Heart left ventricle (tissue), 16 donors: ENCODE measurements around the gene ZC3H13. TPM values are rescaled to one million over a fixed set of nuclear protein-coding genes. Genes with fewer than 3 reads are reported as not detected.

Experiments used
- ATAC-seq, 4 donors: fragments of 200-7000 bp; cut with Tn5 transposase; one replicate each; pipeline ENCODE4 v1.9.1; 2020 to 2022; ENCODE audit warnings: moderate library complexity in 4 of 4, mild to moderate bottlenecking in 3 of 4, moderate number of reproducible peaks in 1 of 4
- DNase-seq, 5 donors: peaks; one replicate each; pipeline ENCODE4 v3.0.0-alpha.2; 2020
- H3K27ac ChIP-seq, 12 donors: fragments of 200-600 bp; sonication (generic) in 4 of 12; one replicate each; pipeline versions ENCODE4 v1.5.0 to v1.8.0; 2016 to 2022; ENCODE audit warnings: mild to moderate bottlenecking in 2 of 12
- H3K27me3 ChIP-seq, 9 donors: fragments of 200-600 bp; sonication (generic) in 2 of 9; one replicate each; pipeline versions ENCODE4 v1.5.1 to v1.8.0; 2016 to 2022; ENCODE audit warnings: mild to moderate bottlenecking in 3 of 9
- H3K36me3 ChIP-seq, 9 donors: fragments of 200-600 bp; sonication (generic) in 2 of 9; one replicate each; pipeline versions ENCODE4 v1.5.0 to v1.8.0; 2018 to 2022; ENCODE audit warnings: mild to moderate bottlenecking in 2 of 9
- H3K4me1 ChIP-seq, 12 donors: fragments of 200-600 bp; sonication (generic) in 4 of 12; one replicate each; pipeline versions ENCODE4 v1.5.0 to v1.8.0; 2016 to 2022; ENCODE audit warnings: mild to moderate bottlenecking in 3 of 12
- H3K4me3 ChIP-seq, 12 donors: fragments of 200-600 bp; sonication (generic) in 4 of 12; one replicate each; pipeline versions ENCODE4 v1.5.0 to v1.8.0; 2017 to 2022; ENCODE audit warnings: mild to moderate bottlenecking in 9 of 12, moderate library complexity in 4 of 12
- H3K9me3 ChIP-seq, 12 donors: fragments of 200-600 bp; sonication (generic) in 4 of 12; one replicate each; pipeline versions ENCODE4 v1.5.0 to v1.8.0; 2016 to 2022; ENCODE audit warnings: mild to moderate bottlenecking in 1 of 12
- POLR2A ChIP-seq, 2 donors: fragments of 450-650 bp; IDR thresholded peaks; one replicate each; pipeline ENCODE4 v1.6.1; 2017; ENCODE audit warnings: antibody characterized with exemption in 2 of 2, mild to moderate bottlenecking in 2 of 2, moderate library complexity in 2 of 2
- WGBS, 4 donors: extraction: QIAGEN DNeasy Blood & Tissue Kit in 2 of 4; methylation state at CpG; one replicate each; pipeline versions ENCODE4 v1.1.5 to v1.1.7; 2013 to 2018; 5-methylcytosine and 5-hydroxymethylcytosine counted together
- intact Hi-C, 10 donors: fragments of 100-400 bp; cut with DNase I; formaldehyde crosslinking; loops; one replicate each; pipeline versions ENCODE4 v1.11.1 to v1.14.2; 2022
- long read RNA-seq, 3 donors: library from polyadenylated mRNA; unstranded; transcript quantifications; one replicate each; pipeline ENCODE4 v2.0.0, GENCODE V29; 2020 to 2021
- polyA plus RNA-seq, 2 donors: library from polyadenylated mRNA; stranded (reverse); fragments of 200-250 nt; gene quantifications; one replicate each; pipeline ENCODE4 v1.2.3, GENCODE V29; 2013
- total RNA-seq, 9 donors: library from RNA; depleted of rRNA in 2 of 9; stranded (reverse); fragments of >200 nt in 2 of 9; fragmentation: NEBNext Ultra II Directional in 3 of 9; extraction: Animal tissue kit (Norgen Biotek cat#: 25700) in 3 of 9; gene quantifications; one replicate each; pipeline versions ENCODE4 v1.1.0 to v1.2.4, GENCODE V29; 2016 to 2023
- TF ChIP-seq, protein P1 (sequence below), 12 donors: fragments of 200-600 bp; sonication (generic) in 4 of 12; IDR thresholded peaks; one replicate each; pipeline versions ENCODE4 v1.5.0 to v1.8.0; 2018 to 2022; ENCODE audit warnings: antibody characterized with exemption in 12 of 12, mild to moderate bottlenecking in 5 of 12
- donor health status: ischemic (EF 13 %, LVEDD 7.1; RV severe dilation, severe dysfunction).
- donor health status: healthy with polysubstance abuse.
- donor health status: DM: no; HTN: yes; CAD: no.
- donor health status: DM: no; HTN: no; CAD: no.
- donor health status: ischemic (EF 25% LVEDD 6.9; RV normal size, moderate dysfunction).
- donor health status: ischemic (EF 25% LVEDD 5.7; RV mildly dilated, moderate dysfunction).
- donor health status: healthy.
- donor health status: DM: yes; HTN: yes; CAD: no.
- donor health status: ischemic (EF 35%, LVEDD 5.7; RV mildly dilated, moderate dysfunction).
- donor health status: nonischemic (EF 11% LVEDD 7.7; RV severe dilation, severe dysfunction).
- donor health status: DM: yes; HTN: yes; CAD: no.
- donor health status: PGD.
- donor health status: ischemic (EF 29% LVEDD 5.4; RV normal size, mild dysfunction).
- donor health status: nonischemic (EF 23%, LVEDD 6.1; RV moderate dilation, normal function).

ZC3H13 gene, protein sequence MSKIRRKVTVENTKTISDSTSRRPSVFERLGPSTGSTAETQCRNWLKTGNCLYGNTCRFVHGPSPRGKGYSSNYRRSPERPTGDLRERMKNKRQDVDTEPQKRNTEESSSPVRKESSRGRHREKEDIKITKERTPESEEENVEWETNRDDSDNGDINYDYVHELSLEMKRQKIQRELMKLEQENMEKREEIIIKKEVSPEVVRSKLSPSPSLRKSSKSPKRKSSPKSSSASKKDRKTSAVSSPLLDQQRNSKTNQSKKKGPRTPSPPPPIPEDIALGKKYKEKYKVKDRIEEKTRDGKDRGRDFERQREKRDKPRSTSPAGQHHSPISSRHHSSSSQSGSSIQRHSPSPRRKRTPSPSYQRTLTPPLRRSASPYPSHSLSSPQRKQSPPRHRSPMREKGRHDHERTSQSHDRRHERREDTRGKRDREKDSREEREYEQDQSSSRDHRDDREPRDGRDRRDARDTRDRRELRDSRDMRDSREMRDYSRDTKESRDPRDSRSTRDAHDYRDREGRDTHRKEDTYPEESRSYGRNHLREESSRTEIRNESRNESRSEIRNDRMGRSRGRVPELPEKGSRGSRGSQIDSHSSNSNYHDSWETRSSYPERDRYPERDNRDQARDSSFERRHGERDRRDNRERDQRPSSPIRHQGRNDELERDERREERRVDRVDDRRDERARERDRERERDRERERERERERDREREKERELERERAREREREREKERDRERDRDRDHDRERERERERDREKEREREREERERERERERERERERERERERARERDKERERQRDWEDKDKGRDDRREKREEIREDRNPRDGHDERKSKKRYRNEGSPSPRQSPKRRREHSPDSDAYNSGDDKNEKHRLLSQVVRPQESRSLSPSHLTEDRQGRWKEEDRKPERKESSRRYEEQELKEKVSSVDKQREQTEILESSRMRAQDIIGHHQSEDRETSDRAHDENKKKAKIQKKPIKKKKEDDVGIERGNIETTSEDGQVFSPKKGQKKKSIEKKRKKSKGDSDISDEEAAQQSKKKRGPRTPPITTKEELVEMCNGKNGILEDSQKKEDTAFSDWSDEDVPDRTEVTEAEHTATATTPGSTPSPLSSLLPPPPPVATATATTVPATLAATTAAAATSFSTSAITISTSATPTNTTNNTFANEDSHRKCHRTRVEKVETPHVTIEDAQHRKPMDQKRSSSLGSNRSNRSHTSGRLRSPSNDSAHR (N-terminal part only)
- 10 to 100 TPM; 19.4 to 53.3 (median 38.8) TPM for total RNA-seq
- polyA plus RNA-seq, result 10 to 100 TPM; 14.6 to 18.4 TPM
- long read RNA-seq, donor 1, partial matches to known transcripts, result 30 of 41 reads
- long read RNA-seq, donor 1, other reads (novel, unspliced or antisense), result 11 of 41 reads
- long read RNA-seq, donor 2, partial matches to known transcripts, result 35 of 56 reads
- long read RNA-seq, donor 2, other reads (novel, unspliced or antisense), result 21 of 56 reads
- long read RNA-seq, donor 3, partial matches to known transcripts, result 25 of 37 reads
- long read RNA-seq, donor 3, other reads (novel, unspliced or antisense), result 12 of 37 reads

DNA sequence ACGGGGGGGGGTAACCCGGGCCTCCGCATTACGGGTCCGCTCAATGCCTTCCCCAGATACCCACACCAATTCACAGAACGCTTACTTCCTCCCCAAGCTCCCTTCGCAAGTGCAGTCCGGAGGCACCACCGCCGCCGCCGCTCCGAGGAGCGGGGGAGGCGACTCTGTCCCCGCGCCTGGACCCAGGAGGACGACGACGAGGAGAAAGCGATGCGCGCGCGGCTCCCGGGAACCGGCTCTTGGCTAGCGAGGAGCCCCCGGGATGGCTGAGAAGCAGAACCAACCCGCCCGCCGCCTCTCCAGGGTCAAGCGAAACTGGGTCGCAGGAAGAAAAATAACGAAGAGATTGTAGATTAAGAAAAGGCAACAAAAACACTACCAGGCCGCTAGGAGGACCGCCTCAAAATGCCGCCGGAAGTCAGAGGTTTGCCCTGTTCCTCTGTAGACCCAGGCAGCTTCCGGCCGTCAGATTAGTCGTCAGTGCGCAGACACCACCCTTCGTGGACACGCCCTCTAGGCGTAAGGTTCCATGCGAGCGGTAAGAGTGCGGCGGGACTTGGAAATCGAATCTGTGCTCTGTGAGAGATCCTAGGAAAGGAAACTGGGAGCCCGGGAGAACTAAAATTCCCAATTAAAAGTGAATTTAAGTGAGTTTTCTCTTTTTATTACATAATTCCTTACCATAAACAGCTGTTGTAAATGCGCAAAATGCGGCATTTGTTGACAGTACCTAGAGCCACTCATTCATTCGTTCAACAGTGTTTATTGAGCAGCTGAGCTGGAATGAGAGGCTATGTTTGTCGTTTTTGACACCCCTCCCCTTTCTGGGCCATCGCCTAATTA, at the start of gene ZC3H13:
ZC3H13 (minus strand) TSS at position 428 of the 843 bp plus-strand sequence. CDS start 7,239 bp downstream, outside the sequence.
- peak in 1 of 2 donors; percentile 57 for TF ChIP-seq POLR2A (IDR thresholded peaks at IDR 0.05)
- TF ChIP-seq, protein P1, sequence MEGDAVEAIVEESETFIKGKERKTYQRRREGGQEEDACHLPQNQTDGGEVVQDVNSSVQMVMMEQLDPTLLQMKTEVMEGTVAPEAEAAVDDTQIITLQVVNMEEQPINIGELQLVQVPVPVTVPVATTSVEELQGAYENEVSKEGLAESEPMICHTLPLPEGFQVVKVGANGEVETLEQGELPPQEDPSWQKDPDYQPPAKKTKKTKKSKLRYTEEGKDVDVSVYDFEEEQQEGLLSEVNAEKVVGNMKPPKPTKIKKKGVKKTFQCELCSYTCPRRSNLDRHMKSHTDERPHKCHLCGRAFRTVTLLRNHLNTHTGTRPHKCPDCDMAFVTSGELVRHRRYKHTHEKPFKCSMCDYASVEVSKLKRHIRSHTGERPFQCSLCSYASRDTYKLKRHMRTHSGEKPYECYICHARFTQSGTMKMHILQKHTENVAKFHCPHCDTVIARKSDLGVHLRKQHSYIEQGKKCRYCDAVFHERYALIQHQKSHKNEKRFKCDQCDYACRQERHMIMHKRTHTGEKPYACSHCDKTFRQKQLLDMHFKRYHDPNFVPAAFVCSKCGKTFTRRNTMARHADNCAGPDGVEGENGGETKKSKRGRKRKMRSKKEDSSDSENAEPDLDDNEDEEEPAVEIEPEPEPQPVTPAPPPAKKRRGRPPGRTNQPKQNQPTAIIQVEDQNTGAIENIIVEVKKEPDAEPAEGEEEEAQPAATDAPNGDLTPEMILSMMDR (IDR thresholded peaks at IDR 0.05), result peak in 11 of 12 donors; percentile 15 to 50 (median 43)
- intact Hi-C loops, result loop anchor here in 1 of 10 donors (5.0 kb wide), 1 partner anchor 70 kb away; no protein-coding TSS in a partner anchor
- 0 to 1% (median 0%) methylated on average over 57 of the region's 57 CpGs for WGBS, 4 donors
- H3K27ac ChIP-seq, result peak within 1 kb of the TSS; percentile 56 to 96 (median 92)
- ATAC-seq (peak; percentile 99 to 100 (median 100)), DNase-seq (peak; percentile 93 to 96 (median 94))
- no peaks in the 10 kb centered on the region for H3K36me3 ChIP-seq
- no peaks in the 10 kb centered on the region for H3K9me3 ChIP-seq
- peaks cover 0 to 34% (median 26%) of the 10 kb centered on the region in 12 donors for H3K4me1 ChIP-seq
- H3K4me3 ChIP-seq, result peak within 1 kb of the TSS; percentile 71 to 98 (median 86)
- H3K27me3 ChIP-seq, result no peaks in the 10 kb centered on the region

GRCh38 chr13:46102255-46102605, 49.7 kb upstream of the ZC3H13 start:
- no peak overlapping the region for H3K4me3 ChIP-seq
- no peaks in the 10 kb centered on the region for H3K27me3 ChIP-seq
- intact Hi-C loops, result no loop called here
- H3K27ac ChIP-seq, result no peak overlapping the region
- no peak for DNase-seq
- ATAC-seq, result no peak
- TF ChIP-seq, protein P1 (IDR thresholded peaks at IDR 0.05), result no peak
- TF ChIP-seq POLR2A (IDR thresholded peaks at IDR 0.05), result no peak
- peaks cover 0 to 14% (median 0%) of the 10 kb centered on the region in 12 donors for H3K4me1 ChIP-seq
- H3K9me3 ChIP-seq, result no peaks in the 10 kb centered on the region
- H3K36me3 ChIP-seq, result no peaks in the 10 kb centered on the region

GRCh38 chr13:46101484-46102254, 49.1 kb upstream of the ZC3H13 start:
- ATAC-seq, result no peak
- H3K4me3 ChIP-seq, result no peak overlapping the region
- no peak for TF ChIP-seq POLR2A (IDR thresholded peaks at IDR 0.05)
- TF ChIP-seq, protein P1 (IDR thresholded peaks at IDR 0.05), result no peak
- no peak for DNase-seq
- peaks cover 0 to 14% (median 0%) of the 10 kb centered on the region in 12 donors for H3K4me1 ChIP-seq
- H3K27me3 ChIP-seq, result no peaks in the 10 kb centered on the region
- 62 to 70% (median 66%) methylated on average over 8 of the region's 8 CpGs for WGBS, 4 donors
- H3K36me3 ChIP-seq, result no peaks in the 10 kb centered on the region
- intact Hi-C loops, result no loop called here
- no peaks in the 10 kb centered on the region for H3K9me3 ChIP-seq
- H3K27ac ChIP-seq, result no peak overlapping the region
